ENCODE results near the gene DDX47. TPM values are rescaled to one million over a fixed set of nuclear protein-coding genes. Genes with fewer than 3 reads are reported as not detected.
"Not testable (repeated sequence)": the region's sequence is repeated elsewhere in the genome, so short reads cannot be mapped to it uniquely, and the experiment has no call there.

The DDX47 gene
- polyA plus RNA-seq, 1 experiment, result 113 TPM

DNA sequence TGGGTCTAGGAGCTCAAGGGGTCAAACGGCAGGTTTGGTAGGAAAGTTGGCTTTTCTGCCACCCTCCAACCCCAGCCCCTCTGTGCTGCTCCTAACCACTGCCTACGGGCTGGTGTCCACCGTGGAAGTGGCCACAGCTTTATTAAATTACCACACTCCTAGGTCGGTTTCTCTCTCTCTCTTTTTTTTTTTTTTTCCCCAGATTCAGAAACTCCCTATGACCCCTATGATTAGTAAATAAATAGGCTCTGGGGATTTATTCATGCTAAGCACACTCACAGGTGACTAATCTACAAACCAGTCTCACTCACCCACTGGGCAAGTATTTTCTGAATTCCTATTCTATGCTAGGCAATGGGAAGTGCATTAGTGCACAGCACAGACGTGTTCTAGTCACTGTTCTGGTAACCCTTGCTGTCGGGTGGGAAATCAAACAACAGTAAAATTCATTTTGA is 8.7 kb upstream of the DDX47 start:
- H3K9me3 ChIP-seq (ENCODE audit: control insufficient read depth, insufficient read depth, low read length), result no peaks in the 10 kb centered on the region
- TF ChIP-seq, protein P1, sequence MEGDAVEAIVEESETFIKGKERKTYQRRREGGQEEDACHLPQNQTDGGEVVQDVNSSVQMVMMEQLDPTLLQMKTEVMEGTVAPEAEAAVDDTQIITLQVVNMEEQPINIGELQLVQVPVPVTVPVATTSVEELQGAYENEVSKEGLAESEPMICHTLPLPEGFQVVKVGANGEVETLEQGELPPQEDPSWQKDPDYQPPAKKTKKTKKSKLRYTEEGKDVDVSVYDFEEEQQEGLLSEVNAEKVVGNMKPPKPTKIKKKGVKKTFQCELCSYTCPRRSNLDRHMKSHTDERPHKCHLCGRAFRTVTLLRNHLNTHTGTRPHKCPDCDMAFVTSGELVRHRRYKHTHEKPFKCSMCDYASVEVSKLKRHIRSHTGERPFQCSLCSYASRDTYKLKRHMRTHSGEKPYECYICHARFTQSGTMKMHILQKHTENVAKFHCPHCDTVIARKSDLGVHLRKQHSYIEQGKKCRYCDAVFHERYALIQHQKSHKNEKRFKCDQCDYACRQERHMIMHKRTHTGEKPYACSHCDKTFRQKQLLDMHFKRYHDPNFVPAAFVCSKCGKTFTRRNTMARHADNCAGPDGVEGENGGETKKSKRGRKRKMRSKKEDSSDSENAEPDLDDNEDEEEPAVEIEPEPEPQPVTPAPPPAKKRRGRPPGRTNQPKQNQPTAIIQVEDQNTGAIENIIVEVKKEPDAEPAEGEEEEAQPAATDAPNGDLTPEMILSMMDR (IDR thresholded peaks at IDR 0.05; ENCODE audit: low read depth, low read length), result no peak
- H3K27ac ChIP-seq (ENCODE audit: low read depth, low read length), result peak overlapping the region; percentile 87
- no peaks in the 10 kb centered on the region for H3K27me3 ChIP-seq (ENCODE audit: control insufficient read depth, insufficient read depth, low read length)
- peak; percentile 69 for DNase-seq (ENCODE audit: low read depth, low spot score)
- ChIA-PET CTCF (interaction anchor here (0.6 to 4.4 kb wide), 4 partner anchors 9 to 428 kb away, joined by 3 to 33 read pairs (median 5); no protein-coding TSS in a partner anchor), POLR2A (interaction anchor here (0.6 to 1.3 kb wide), 4 partner anchors 18 to 375 kb away, joined by 3 to 4 read pairs (median 3); no protein-coding TSS in a partner anchor)
- no peak overlapping the region for H3K4me3 ChIP-seq (ENCODE audit: low read depth, low read length)

DNA sequence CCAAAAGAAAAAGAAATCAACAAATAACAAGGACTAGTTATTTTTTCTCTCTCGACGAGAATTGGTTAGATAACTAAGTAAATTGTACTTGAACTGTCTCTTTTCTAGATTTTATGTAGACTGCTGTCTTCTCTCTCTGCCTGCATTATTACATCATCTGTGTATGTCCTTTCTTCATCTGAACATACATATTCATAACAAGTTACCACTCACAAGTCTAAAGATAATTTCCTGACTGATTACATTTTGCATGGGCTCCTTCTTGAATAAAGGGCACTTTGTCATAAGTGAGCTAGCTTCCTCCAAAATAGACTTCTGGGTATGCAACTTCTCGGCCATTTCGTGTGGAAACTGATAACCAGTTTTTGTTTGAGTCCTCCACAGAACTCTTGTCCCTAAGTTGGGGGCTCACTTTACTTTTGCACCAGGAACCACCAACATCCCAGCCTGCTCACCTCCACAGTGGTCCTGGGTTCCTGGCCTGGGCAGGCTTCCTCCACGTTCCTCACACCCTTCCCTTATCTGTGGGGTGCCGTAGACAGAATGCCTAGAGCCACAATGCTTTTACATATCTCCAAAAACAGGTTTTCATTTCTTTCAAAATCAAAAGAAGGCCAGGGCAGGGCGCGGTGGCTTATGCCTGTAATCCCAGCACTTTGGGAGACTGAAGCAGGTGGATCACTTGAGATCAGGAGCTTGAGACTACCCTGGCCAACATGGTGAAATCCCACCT is 6.2 kb upstream of the DDX47 start:
- Histone ChIP-seq H3K4me3 (ENCODE audit: low read depth, low read length) (no peak overlapping the region), H3K27ac (ENCODE audit: low read depth, low read length) (peak overlapping the region; percentile 99), H3K9me3 (ENCODE audit: control insufficient read depth, insufficient read depth, low read length) (no peaks in the 10 kb centered on the region), H3K27me3 (ENCODE audit: control insufficient read depth, insufficient read depth, low read length) (no peaks in the 10 kb centered on the region)
- POLR2A ChIA-PET, result no interaction called here
- TF ChIP-seq, protein P1 (IDR thresholded peaks at IDR 0.05; ENCODE audit: low read depth, low read length), result no peak
- DNase-seq (ENCODE audit: low read depth, low spot score), result no peak
- CTCF ChIA-PET, result interaction anchor here (0.6 to 4.4 kb wide), 3 partner anchors 18 to 728 kb away, joined by 3 to 33 read pairs (median 5); no protein-coding TSS in a partner anchor

DNA sequence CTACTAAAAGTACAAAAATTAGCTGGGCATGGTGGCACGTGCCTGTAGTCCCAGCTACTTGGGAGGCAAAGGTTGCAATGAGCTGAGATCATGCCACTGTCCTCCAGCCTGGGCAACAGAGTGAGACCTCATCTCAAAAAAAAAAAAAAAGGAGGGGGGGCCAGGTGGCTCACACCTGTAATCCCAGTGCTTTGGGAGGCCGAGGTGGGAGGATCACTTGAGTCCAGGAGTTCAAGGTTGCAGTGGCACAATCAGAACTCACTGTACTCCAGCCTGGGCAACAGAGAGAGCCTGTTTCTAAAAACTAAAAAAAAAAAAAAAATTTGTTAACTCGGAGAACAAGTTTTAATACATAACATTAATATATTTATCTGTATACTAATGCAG is 5.6 kb upstream of the DDX47 start:
- DNase-seq (ENCODE audit: low read depth, low spot score); POLR2A ChIA-PET; H3K9me3 ChIP-seq (ENCODE audit: control insufficient read depth, insufficient read depth, low read length); H3K4me3 ChIP-seq (ENCODE audit: low read depth, low read length); H3K27me3 ChIP-seq (ENCODE audit: control insufficient read depth, insufficient read depth, low read length): not testable (repeated sequence)
- CTCF ChIA-PET, result interaction anchor here (0.6 to 0.7 kb wide), 2 partner anchors 48 to 728 kb away, joined by 3 to 5 read pairs; no protein-coding TSS in a partner anchor
- peak overlapping the region; percentile 99 for H3K27ac ChIP-seq (ENCODE audit: low read depth, low read length)

DNA sequence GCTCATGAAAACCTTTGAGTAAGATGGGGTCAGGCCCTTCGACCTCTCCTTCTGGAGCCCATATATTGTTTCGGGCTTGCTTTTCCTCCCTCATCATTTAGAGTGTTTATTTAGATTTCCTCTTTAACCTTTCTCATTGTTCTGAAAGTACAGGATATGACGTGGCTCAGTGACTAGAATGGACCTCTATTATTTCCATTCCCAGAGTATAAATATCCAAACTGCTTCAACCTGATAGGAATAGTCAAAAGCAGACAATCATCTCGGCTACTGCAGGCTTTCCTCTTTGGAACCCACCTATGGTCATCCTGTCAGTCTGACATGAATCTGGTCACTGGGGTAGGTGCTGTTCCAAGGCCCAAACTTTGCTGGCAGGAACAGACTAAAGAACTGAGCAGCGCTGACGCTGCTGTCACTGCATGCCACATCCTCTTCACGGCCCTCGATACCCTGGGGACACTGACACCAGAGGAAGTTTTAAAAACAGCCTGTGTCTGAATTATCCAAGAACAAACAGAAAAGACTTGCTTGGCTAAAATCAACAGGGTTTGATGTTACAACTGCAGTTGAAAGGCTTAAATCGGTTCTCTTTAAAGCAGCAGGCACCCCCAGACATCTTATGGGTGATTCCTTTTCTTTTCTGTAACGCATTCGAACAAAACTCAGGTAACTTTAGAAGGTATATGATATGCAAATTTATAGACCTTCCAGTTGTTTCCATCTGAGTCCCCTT is 5.0 kb upstream of the DDX47 start:
- ChIA-PET CTCF (interaction anchor here (0.7 kb wide), 1 partner anchor 447 kb away, joined by 6 read pairs; no protein-coding TSS in a partner anchor), POLR2A (interaction anchor here (0.7 to 1.3 kb wide), 6 partner anchors 16 to 416 kb away, joined by 4 to 13 read pairs (median 6); no protein-coding TSS in a partner anchor)
- peak overlapping the region; percentile 99 for H3K27ac ChIP-seq (ENCODE audit: low read depth, low read length)
- H3K27me3 ChIP-seq (ENCODE audit: control insufficient read depth, insufficient read depth, low read length), result no peaks in the 10 kb centered on the region
- DNase-seq (ENCODE audit: low read depth, low spot score), result no peak
- peak overlapping the region; percentile 17; the same call in 1 of the 2 replicates for H3K4me3 ChIP-seq (ENCODE audit: low read depth, low read length)
- H3K9me3 ChIP-seq (ENCODE audit: control insufficient read depth, insufficient read depth, low read length), result no peaks in the 10 kb centered on the region
- TF ChIP-seq, protein P1 (IDR thresholded peaks at IDR 0.05; ENCODE audit: low read depth, low read length), result no peak

DNA sequence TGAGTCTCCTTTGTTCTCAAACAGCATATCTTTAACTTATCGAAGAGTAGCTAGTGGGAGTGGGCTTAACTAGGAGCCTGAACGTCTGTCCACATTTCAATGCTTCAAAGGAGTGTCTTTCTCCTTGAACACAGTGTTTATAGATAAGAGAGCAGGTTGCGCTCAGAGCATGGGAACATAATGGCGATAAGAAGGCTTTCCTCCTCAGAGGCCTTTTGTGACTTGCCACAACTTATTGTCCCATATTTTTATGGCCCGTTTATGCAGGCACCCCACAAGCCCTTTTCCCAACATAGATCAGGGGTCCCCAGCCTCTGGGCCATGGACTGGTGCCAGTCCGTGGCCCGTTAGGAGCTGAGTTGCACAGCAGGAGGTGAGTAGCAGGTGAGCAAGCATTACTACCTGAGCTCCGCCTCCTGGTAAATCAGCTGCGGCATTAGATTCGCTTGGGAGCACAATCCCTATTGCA is 2.6 kb upstream of the DDX47 start:
- H3K27ac ChIP-seq (ENCODE audit: low read depth, low read length), result no peak overlapping the region
- CTCF ChIA-PET, result no interaction called here
- DNase-seq (ENCODE audit: low read depth, low spot score), result no peak
- POLR2A ChIA-PET, result no interaction called here
- TF ChIP-seq, protein P1 (IDR thresholded peaks at IDR 0.05; ENCODE audit: low read depth, low read length), result no peak
- H3K9me3 ChIP-seq (ENCODE audit: control insufficient read depth, insufficient read depth, low read length), result no peaks in the 10 kb centered on the region
- H3K4me3 ChIP-seq (ENCODE audit: low read depth, low read length), result no peak overlapping the region
- H3K27me3 ChIP-seq (ENCODE audit: control insufficient read depth, insufficient read depth, low read length), result no peaks in the 10 kb centered on the region
